GM12891 (cell line): ENCODE data around the gene MBNL2.

Source experiments
- POLR2A ChIP-seq: IDR thresholded peaks from 2 replicates; pipeline ENCODE4 v1.6.1; 2011; ENCODE audit warnings: low read depth, low read length, control low read depth
- POLR2AphosphoS5 ChIP-seq: IDR thresholded peaks from 2 replicates; pipeline ENCODE4 v1.6.1; 2011; ENCODE audit warnings: low read depth, low read length, control low read depth
- SPI1 ChIP-seq: IDR thresholded peaks from 2 replicates; pipeline ENCODE4 v1.6.1; 2011; ENCODE audit warnings: low read depth, low read length, control low read depth
- TAF1 ChIP-seq: IDR thresholded peaks from 2 replicates; pipeline ENCODE4 v1.6.1; 2011; ENCODE audit warnings: low read depth, low read length, control low read depth

GRCh38 chr13:97258801-97259200, 36.7 kb downstream of the MBNL2 start:
- TF ChIP-seq SPI1 (no peak), TAF1 (no peak), POLR2A (no peak), POLR2AphosphoS5 (no peak)
